Vein endothelial cell (primary cell): Measurements from ENCODE around the gene ZNF407. TPM values are rescaled to one million over a fixed set of nuclear protein-coding genes. Genes with fewer than 3 reads are reported as not detected.

Experiments used
- total RNA-seq: library from RNA; depleted of rRNA; stranded (reverse); fragments of >200 nt; gene quantifications from 2 replicates; pipeline ENCODE4 v1.2.3, GENCODE V29; 2012

The ZNF407 gene, protein sequence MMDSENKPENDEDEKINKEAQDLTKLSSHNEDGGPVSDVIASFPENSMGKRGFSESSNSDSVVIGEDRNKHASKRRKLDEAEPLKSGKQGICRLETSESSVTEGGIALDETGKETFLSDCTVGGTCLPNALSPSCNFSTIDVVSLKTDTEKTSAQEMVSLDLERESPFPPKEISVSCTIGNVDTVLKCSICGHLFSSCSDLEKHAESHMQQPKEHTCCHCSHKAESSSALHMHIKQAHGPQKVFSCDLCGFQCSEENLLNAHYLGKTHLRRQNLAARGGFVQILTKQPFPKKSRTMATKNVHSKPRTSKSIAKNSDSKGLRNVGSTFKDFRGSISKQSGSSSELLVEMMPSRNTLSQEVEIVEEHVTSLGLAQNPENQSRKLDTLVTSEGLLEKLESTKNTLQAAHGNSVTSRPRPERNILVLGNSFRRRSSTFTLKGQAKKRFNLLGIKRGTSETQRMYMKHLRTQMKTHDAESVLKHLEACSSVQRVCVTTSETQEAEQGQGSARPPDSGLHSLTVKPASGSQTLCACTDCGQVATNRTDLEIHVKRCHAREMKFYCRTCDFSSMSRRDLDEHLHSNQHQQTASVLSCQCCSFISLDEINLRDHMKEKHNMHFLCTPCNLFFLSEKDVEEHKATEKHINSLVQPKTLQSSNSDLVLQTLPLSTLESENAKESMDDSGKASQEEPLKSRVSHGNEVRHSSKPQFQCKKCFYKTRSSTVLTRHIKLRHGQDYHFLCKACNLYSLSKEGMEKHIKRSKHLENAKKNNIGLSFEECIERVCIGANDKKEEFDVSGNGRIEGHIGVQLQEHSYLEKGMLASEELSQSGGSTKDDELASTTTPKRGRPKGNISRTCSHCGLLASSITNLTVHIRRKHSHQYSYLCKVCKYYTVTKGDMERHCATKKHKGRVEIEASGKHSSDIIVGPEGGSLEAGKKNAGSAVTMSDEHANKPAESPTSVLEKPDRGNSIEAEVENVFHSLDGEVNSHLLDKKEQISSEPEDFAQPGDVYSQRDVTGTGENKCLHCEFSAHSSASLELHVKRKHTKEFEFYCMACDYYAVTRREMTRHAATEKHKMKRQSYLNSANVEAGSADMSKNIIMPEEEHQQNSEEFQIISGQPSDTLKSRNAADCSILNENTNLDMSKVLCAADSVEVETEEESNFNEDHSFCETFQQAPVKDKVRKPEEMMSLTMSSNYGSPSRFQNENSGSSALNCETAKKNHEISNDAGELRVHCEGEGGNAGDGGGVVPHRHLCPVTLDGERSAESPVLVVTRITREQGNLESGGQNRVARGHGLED (N-terminal part only)
- 20.9 and 22.0 TPM in 2 replicates for total RNA-seq

DNA sequence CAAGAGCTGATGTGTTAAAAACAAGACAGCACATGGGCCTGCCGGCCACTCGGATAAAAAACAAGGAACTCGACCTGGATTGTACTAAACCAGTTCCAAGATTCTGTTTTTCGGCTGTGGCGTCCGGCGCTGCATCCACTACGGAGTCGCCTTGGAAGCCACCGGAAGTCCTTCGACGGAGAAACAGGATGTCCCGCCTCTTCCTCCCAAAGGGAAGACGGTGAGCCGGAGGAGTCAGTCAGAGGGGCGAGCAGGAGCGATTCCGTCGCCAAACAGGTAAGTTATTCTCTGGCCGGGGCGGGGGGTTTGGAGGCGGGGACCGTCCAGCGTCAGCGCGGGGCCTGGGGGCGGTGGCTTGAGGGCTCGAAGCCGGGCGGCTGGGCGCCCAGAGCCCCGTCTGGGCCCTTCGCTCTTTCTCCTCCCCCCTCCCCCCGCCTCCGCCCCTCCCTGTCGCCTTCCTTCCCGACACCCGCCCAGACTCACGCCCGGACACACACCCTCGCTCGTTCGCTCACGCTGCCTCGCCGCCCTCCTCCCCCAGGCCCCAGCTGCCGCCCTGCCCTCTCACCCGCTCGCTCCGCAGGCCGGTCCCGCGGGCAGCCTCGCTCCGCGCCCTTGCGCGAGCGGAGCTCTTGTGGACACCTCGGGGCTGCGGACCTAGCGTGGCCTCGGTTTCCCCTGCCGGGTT lies at the start of gene ZNF407:
Gene ZNF407, plus strand, starts transcription at position 209 of the 688 bp plus-strand sequence. CDS start 33,150 bp downstream, outside the sequence.

Other genes with a start within 250 kb of the ZNF407 start
- gene DIPK1C, start 140.6 kb upstream of the ZNF407 start, total RNA-seq, result not detected in 2 replicates
- 52.3 and 69.7 TPM in 2 replicates for gene CNDP2, start 101.5 kb upstream of the ZNF407 start, total RNA-seq
- not detected in 2 replicates for gene CNDP1, start 63.4 kb upstream of the ZNF407 start, total RNA-seq